IMR-90 (cell line): Measurements from ENCODE around the gene METTL23. TPM values are rescaled to one million over a fixed set of nuclear protein-coding genes. Genes with fewer than 3 reads are reported as not detected.

ENCODE experiments used
- ATAC-seq: fragments of 200-7000 bp; cut with Tn5 transposase; 2 replicates; pipeline ENCODE4 v1.9.1; 2020; ENCODE audit warnings: low read depth, mild to moderate bottlenecking, moderate library complexity
- BruUV-seq: library from RNA; stranded (reverse); fragments of 400-500 nt; replicated peaks from 2 replicates; lab custom pipeline; 2021; lab: Mats Ljungman, UMichigan
- CTCF ChIA-PET: fragments of 300-600 bp; formaldehyde crosslinking; extraction: SDS; loops from one replicate; lab custom pipeline; 2021; ENCODE audit warnings: antibody characterized with exemption; lab: Yijun Ruan, JAX
- POLR2A ChIA-PET: fragments of 300-600 bp; sonication (Branson Sonifier 250); formaldehyde crosslinking; loops from one replicate; lab custom pipeline; 2022; ENCODE audit warnings: antibody characterized with exemption; ENCODE audit not compliant: unreplicated experiment; lab: Charles Lee
- DNase-seq: peaks from one replicate; pipeline ENCODE4 v3.0.0; 2013
- H2AFZ ChIP-seq: replicated peaks from 2 replicates; pipeline ENCODE3; 2013; ENCODE audit warnings: low read length, mild to moderate bottlenecking; ENCODE audit not compliant: poor library complexity
- H2AK5ac ChIP-seq: 2 replicates; pipeline ENCODE4 v1.6.1; 2013; ENCODE audit warnings: low read depth, low read length, inconsistent platforms
- H2AK9ac ChIP-seq: replicated peaks from 2 replicates; pipeline ENCODE3; 2013; ENCODE audit warnings: mild to moderate bottlenecking, low read depth, low read length, moderate library complexity; ENCODE audit not compliant: poor library complexity
- H2BK120ac ChIP-seq: 2 replicates; pipeline ENCODE4 v1.6.1; 2013; ENCODE audit warnings: low read depth, low read length, inconsistent platforms
- H2BK15ac ChIP-seq: 3 replicates; pipeline ENCODE4 v1.6.1; 2013; ENCODE audit warnings: low read depth, low read length, inconsistent platforms
- H2BK20ac ChIP-seq: 2 replicates; pipeline ENCODE4 v1.6.1; 2013; ENCODE audit warnings: low read depth, mild to moderate bottlenecking, inconsistent platforms, low read length, moderate library complexity
- H2BK5ac ChIP-seq: 2 replicates; pipeline ENCODE4 v1.6.1; 2013; ENCODE audit warnings: mild to moderate bottlenecking, low read depth, low read length, inconsistent platforms; ENCODE audit not compliant: poor library complexity, severe bottlenecking
- H3K14ac ChIP-seq: replicated peaks from 2 replicates; pipeline ENCODE4 v1.6.1; 2013; ENCODE audit warnings: low read depth, low read length, inconsistent platforms
- H3K18ac ChIP-seq: 2 replicates; pipeline ENCODE4 v1.6.1; 2013; ENCODE audit warnings: low read depth, low read length, control low read depth
- H3K23ac ChIP-seq: 2 replicates; pipeline ENCODE4 v1.6.1; 2013; ENCODE audit warnings: low read depth, low read length, inconsistent platforms
- H3K27ac ChIP-seq: 2 replicates; pipeline ENCODE4 v1.5.1; 2013; ENCODE audit warnings: mild to moderate bottlenecking, control low read depth, low read length; ENCODE audit not compliant: insufficient read depth
- H3K27me3 ChIP-seq: 2 replicates; pipeline ENCODE4 v1.6.1; 2013; ENCODE audit warnings: low read length; ENCODE audit not compliant: control insufficient read depth, insufficient read depth
- H3K36me3 ChIP-seq: 2 replicates; pipeline ENCODE4 v1.6.1; 2013; ENCODE audit warnings: low read length, mixed read lengths; ENCODE audit not compliant: control insufficient read depth, insufficient read depth
- H3K4ac ChIP-seq: 2 replicates; pipeline ENCODE4 v1.6.1; 2013; ENCODE audit warnings: low read depth, low read length, inconsistent platforms
- H3K4me1 ChIP-seq: 2 replicates; pipeline ENCODE4 v1.6.1; 2013; ENCODE audit warnings: low read length, mixed read lengths; ENCODE audit not compliant: control insufficient read depth, insufficient read depth
- H3K4me2 ChIP-seq: 2 replicates; pipeline ENCODE4 v1.6.1; 2013; ENCODE audit warnings: low read depth, mild to moderate bottlenecking, control low read depth, low read length, moderate library complexity
- H3K4me3 ChIP-seq: 2 replicates; pipeline ENCODE4 v1.5.1; 2013; ENCODE audit warnings: low read depth, mild to moderate bottlenecking, control low read depth, low read length, moderate library complexity; ENCODE audit not compliant: insufficient read depth
- H3K56ac ChIP-seq: 2 replicates; pipeline ENCODE4 v1.6.1; 2013; ENCODE audit warnings: low read length, inconsistent platforms; ENCODE audit not compliant: insufficient read depth; ENCODE audit errors: extremely low read depth
- H3K79me1 ChIP-seq, 2 experiments: 2 replicates each; pipeline ENCODE4 v1.6.1; 2013; ENCODE audit warnings: low read length in 2 of 2, inconsistent platforms in 1 of 2, low read depth in 1 of 2
- H3K9ac ChIP-seq: 2 replicates; pipeline ENCODE4 v1.6.1; 2013; ENCODE audit warnings: low read depth, low read length, control low read depth
- H3K9me1 ChIP-seq: 2 replicates; pipeline ENCODE4 v1.6.1; 2013; ENCODE audit warnings: low read length, inconsistent platforms; ENCODE audit not compliant: insufficient read depth
- H3K9me3 ChIP-seq: 2 replicates; pipeline ENCODE4 v1.6.1; 2013; ENCODE audit warnings: low read length; ENCODE audit not compliant: control insufficient read depth, insufficient read depth
- H4K20me1 ChIP-seq: 2 replicates; pipeline ENCODE4 v1.6.1; 2013; ENCODE audit warnings: low read length, inconsistent platforms; ENCODE audit not compliant: insufficient read depth
- H4K5ac ChIP-seq: 2 replicates; pipeline ENCODE4 v1.6.1; 2013; ENCODE audit warnings: mild to moderate bottlenecking, low read depth, low read length, control low read depth
- H4K8ac ChIP-seq, 2 experiments: 2 replicates each; pipeline ENCODE4 v1.6.1; 2013; ENCODE audit warnings: low read depth in 2 of 2, low read length in 2 of 2, control low read depth in 1 of 2, inconsistent platforms in 1 of 2
- H4K91ac ChIP-seq: 2 replicates; pipeline ENCODE4 v1.6.1; 2013; ENCODE audit warnings: low read depth, low read length, inconsistent platforms; ENCODE audit not compliant: insufficient read depth
- BHLHE40 ChIP-seq: fragments of 150-350 bp; IDR thresholded peaks from 2 replicates; pipeline ENCODE4 v1.6.1; 2016; ENCODE audit warnings: mild to moderate bottlenecking, low read depth, low read length
- CEBPB ChIP-seq: IDR thresholded peaks from 2 replicates; pipeline ENCODE4 v1.6.1; 2012; ENCODE audit warnings: low read depth, low read length, improper control_type of control experiment
- CHD1 ChIP-seq: IDR thresholded peaks from 2 replicates; pipeline ENCODE4 v1.6.1; 2012; ENCODE audit warnings: low read depth, low read length, improper control_type of control experiment
- ELK1 ChIP-seq: fragments of 150-350 bp; IDR thresholded peaks from 2 replicates; pipeline ENCODE4 v1.6.1; 2016; ENCODE audit warnings: low read depth, mild to moderate bottlenecking, low read length, moderate library complexity, borderline replicate concordance
- FOS ChIP-seq: fragments of 150-350 bp; IDR thresholded peaks from 2 replicates; pipeline ENCODE4 v1.6.1; 2016; ENCODE audit warnings: low read depth, low read length
- MAFK ChIP-seq: IDR thresholded peaks from 2 replicates; pipeline ENCODE4 v1.6.1; 2012; ENCODE audit warnings: low read depth, low read length, improper control_type of control experiment
- MAZ ChIP-seq: IDR thresholded peaks from 2 replicates; pipeline ENCODE4 v1.6.1; 2012; ENCODE audit warnings: low read depth, mild to moderate bottlenecking, low read length, improper control_type of control experiment, moderate library complexity, borderline replicate concordance
- MXI1 ChIP-seq: IDR thresholded peaks from 2 replicates; pipeline ENCODE4 v1.6.1; 2012; ENCODE audit warnings: low read depth, mild to moderate bottlenecking, low read length, moderate library complexity, borderline replicate concordance
- NFE2L2 ChIP-seq: fragments of 150-350 bp; IDR thresholded peaks from 2 replicates; pipeline ENCODE4 v1.6.1; 2016; ENCODE audit warnings: low read depth, mild to moderate bottlenecking, low read length
- POLR2A ChIP-seq: IDR thresholded peaks from 2 replicates; pipeline ENCODE4 v1.6.1; 2012; ENCODE audit warnings: mild to moderate bottlenecking, low read depth, low read length
- RAD21 ChIP-seq: IDR thresholded peaks from 2 replicates; pipeline ENCODE4 v1.6.1; 2012; ENCODE audit warnings: low read length, improper control_type of control experiment
- RCOR1 ChIP-seq: IDR thresholded peaks from 2 replicates; pipeline ENCODE4 v1.6.1; 2012; ENCODE audit warnings: mild to moderate bottlenecking, low read length, improper control_type of control experiment; ENCODE audit not compliant: insufficient replicate concordance
- RFX5 ChIP-seq: IDR thresholded peaks from 2 replicates; pipeline ENCODE4 v1.8.0; 2012; ENCODE audit warnings: low read depth, mild to moderate bottlenecking, low read length, moderate library complexity
- SMC3 ChIP-seq: fragments of 150-350 bp; IDR thresholded peaks from 2 replicates; pipeline ENCODE4 v1.6.1; 2016; ENCODE audit warnings: low read depth, mild to moderate bottlenecking, antibody characterized with exemption, low read length, moderate library complexity
- WGBS, 2 experiments: methylation state at CpG; one replicate each; pipeline versions ENCODE4 v1.1.5 to v1.1.7; 2013; ENCODE audit warnings: missing lambda C conversion rate in 2 of 2; ENCODE audit not compliant: insufficient read length in 1 of 2; ENCODE audit errors: extremely low coverage in 2 of 2; 5-methylcytosine and 5-hydroxymethylcytosine counted together
- dilution Hi-C: fragments of 300-500 bp; cut with HindIII; formaldehyde crosslinking; loops from one replicate; pipeline ENCODE4 v1.14.3; 2018; ENCODE audit warnings: low sequenced_read_pairs; ENCODE audit not compliant: unreplicated experiment
- in situ Hi-C: fragments of 300-500 bp; cut with MboI; formaldehyde crosslinking; loops from 3 replicates; pipeline ENCODE4 v1.14.3; 2019; ENCODE audit warnings: low sequenced_read_pairs, inconsistent platforms, mixed read lengths
- intact Hi-C: fragments of 100-400 bp; cut with micrococcal nuclease; formaldehyde crosslinking; loops from 2 replicates; pipeline ENCODE4 v1.10.0; 2022
- polyA plus RNA-seq, 3 experiments: library from polyadenylated mRNA; depleted of rRNA; stranded (reverse); fragments of >200 nt; gene quantifications; 2 replicates each; pipeline ENCODE4 v1.2.3, GENCODE V29; 2012; ENCODE audit warnings: low replicate concordance in 1 of 3
- total RNA-seq: library from RNA; depleted of rRNA; stranded (reverse); fragments of >200 nt; gene quantifications from 2 replicates; pipeline ENCODE4 v1.2.3, GENCODE V29; 2012
- TF ChIP-seq, protein P1 (sequence below): fragments of 150-350 bp; IDR thresholded peaks from 2 replicates; pipeline ENCODE4 v1.6.1; 2017; ENCODE audit warnings: mild to moderate bottlenecking, antibody characterized with exemption, low read length, low read depth
- TF ChIP-seq, protein P2 (sequence below): conservative IDR thresholded peaks from 2 replicates; pipeline ENCODE4 v1.5.1; 2012; ENCODE audit warnings: mild to moderate bottlenecking, low read depth, low read length, improper control_type of control experiment

Gene METTL23
- total and polyA plus RNA-seq, 2 of the 4 experiments (the other 2 are of a cell fraction) = 18.8 to 32.1 TPM

GRCh38 chr17:76689859-76690258 lies 36.8 kb upstream of the METTL23 start:
- in situ Hi-C loops (no loop called here), intact Hi-C loops (loop anchor here (10.0 kb wide), 1 partner anchor 1915 kb away; no protein-coding TSS in a partner anchor), dilution Hi-C loops (no loop called here)
- no peak for ATAC-seq
- TF ChIP-seq MAZ (no peak), SMC3 (no peak), NFE2L2 (no peak), CHD1 (no peak), RAD21 (no peak), FOS (no peak), MXI1 (no peak), CEBPB (no peak), POLR2A (no peak), RCOR1 (no peak), MAFK (no peak), ELK1 (no peak), RFX5 (no peak), BHLHE40 (no peak)
- TF ChIP-seq, protein P1, sequence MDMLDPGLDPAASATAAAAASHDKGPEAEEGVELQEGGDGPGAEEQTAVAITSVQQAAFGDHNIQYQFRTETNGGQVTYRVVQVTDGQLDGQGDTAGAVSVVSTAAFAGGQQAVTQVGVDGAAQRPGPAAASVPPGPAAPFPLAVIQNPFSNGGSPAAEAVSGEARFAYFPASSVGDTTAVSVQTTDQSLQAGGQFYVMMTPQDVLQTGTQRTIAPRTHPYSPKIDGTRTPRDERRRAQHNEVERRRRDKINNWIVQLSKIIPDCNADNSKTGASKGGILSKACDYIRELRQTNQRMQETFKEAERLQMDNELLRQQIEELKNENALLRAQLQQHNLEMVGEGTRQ = no peak
- TF ChIP-seq, protein P2, sequence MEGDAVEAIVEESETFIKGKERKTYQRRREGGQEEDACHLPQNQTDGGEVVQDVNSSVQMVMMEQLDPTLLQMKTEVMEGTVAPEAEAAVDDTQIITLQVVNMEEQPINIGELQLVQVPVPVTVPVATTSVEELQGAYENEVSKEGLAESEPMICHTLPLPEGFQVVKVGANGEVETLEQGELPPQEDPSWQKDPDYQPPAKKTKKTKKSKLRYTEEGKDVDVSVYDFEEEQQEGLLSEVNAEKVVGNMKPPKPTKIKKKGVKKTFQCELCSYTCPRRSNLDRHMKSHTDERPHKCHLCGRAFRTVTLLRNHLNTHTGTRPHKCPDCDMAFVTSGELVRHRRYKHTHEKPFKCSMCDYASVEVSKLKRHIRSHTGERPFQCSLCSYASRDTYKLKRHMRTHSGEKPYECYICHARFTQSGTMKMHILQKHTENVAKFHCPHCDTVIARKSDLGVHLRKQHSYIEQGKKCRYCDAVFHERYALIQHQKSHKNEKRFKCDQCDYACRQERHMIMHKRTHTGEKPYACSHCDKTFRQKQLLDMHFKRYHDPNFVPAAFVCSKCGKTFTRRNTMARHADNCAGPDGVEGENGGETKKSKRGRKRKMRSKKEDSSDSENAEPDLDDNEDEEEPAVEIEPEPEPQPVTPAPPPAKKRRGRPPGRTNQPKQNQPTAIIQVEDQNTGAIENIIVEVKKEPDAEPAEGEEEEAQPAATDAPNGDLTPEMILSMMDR = no peak
- Histone ChIP-seq H2AK5ac (no peak overlapping the region), H3K9ac (no peak overlapping the region), H4K5ac (no peak overlapping the region), H2BK120ac (no peak overlapping the region), H4K8ac (no peak overlapping the region; a peak in 1 of 4 replicates), H2BK5ac (no peak overlapping the region), H4K20me1 (peaks cover 43% of the 10 kb centered on the region; the same call in 1 of the 2 replicates), H3K14ac (no peak overlapping the region), H3K4me2 (no peak overlapping the region), H3K9me1 (peaks cover 33% of the 10 kb centered on the region), H3K9me3 (no peaks in the 10 kb centered on the region), H3K27ac (no peak overlapping the region), H3K36me3 (peaks cover 23% of the 10 kb centered on the region), H2BK20ac (no peak overlapping the region), H3K4ac (no peak overlapping the region), H3K56ac (no peak overlapping the region), H3K4me1 (peaks cover 23% of the 10 kb centered on the region), H4K91ac (no peak overlapping the region), H3K27me3 (no peaks in the 10 kb centered on the region), H2AK9ac (no peak overlapping the region), H3K4me3 (no peak overlapping the region), H2AFZ (no peak overlapping the region), H3K23ac (no peak overlapping the region), H3K18ac (no peak overlapping the region), H2BK15ac (no peak overlapping the region), H3K79me1 (peaks cover 26 to 80% of the 10 kb centered on the region in 2 experiments)
- WGBS, 2 experiments = 96% methylated on average over 3 of the region's 11 CpGs; no CpG with 5 or more reads in 1 of the 2 experiments
- no TSS peak for BruUV-seq
- ChIA-PET POLR2A (no interaction called here), CTCF (no interaction called here)
- no peak for DNase-seq
